Ascending aorta (tissue), 2 donors: ENCODE results near the gene CD2AP. TPM values are rescaled to one million over a fixed set of nuclear protein-coding genes. Genes with fewer than 3 reads are reported as not detected.

ENCODE experiments used
- DNase-seq, 2 donors: peaks; one replicate each; pipeline ENCODE4 v3.0.0-alpha.2; 2019; ENCODE audit warnings: low spot score in 2 of 2
- H3K27ac ChIP-seq, 2 donors: fragments of 200-600 bp; sonication (generic); one replicate each; pipeline ENCODE4 v1.5.1; 2016 to 2017; ENCODE audit warnings: mild to moderate bottlenecking in 1 of 2
- H3K27me3 ChIP-seq: fragments of 200-600 bp; sonication (generic); one replicate; pipeline ENCODE4 v1.5.1; 2017
- H3K36me3 ChIP-seq, 2 donors: fragments of 200-600 bp; sonication (generic); one replicate each; pipeline ENCODE4 v1.5.1; 2016
- H3K4me1 ChIP-seq, 2 donors: fragments of 200-600 bp; sonication (generic); one replicate each; pipeline ENCODE4 v1.5.1; 2016 to 2017; ENCODE audit warnings: mild to moderate bottlenecking in 1 of 2
- H3K4me3 ChIP-seq, 2 donors: fragments of 200-600 bp; sonication (generic); one replicate each; pipeline ENCODE4 v1.5.1; 2016 to 2017; ENCODE audit warnings: mild to moderate bottlenecking in 1 of 2
- H3K9me3 ChIP-seq, 2 donors: fragments of 200-600 bp; sonication (generic); one replicate each; pipeline ENCODE4 v1.5.1; 2016
- intact Hi-C: fragments of 100-400 bp; cut with DNase I; formaldehyde crosslinking; loops from one replicate; pipeline ENCODE4 v1.15.1; 2023
- total RNA-seq: library from RNA; depleted of rRNA; stranded (reverse); fragments of >200 nt; gene quantifications from one replicate; pipeline ENCODE4 v1.1.0, GENCODE V29; 2016
- TF ChIP-seq, protein P1 (sequence below), 3 experiments: fragments of 200-600 bp in 2 of 3; fragments of 450-650 bp in 1 of 3; sonication (generic) in 2 of 3; IDR thresholded peaks; one replicate each; pipeline ENCODE4 v1.5.1; 2016 to 2019; ENCODE audit warnings: antibody characterized with exemption in 3 of 3, mild to moderate bottlenecking in 1 of 3, moderate library complexity in 1 of 3

Gene CD2AP
- total RNA-seq, 1 donor from 2014 or later: 18.9 TPM

DNA sequence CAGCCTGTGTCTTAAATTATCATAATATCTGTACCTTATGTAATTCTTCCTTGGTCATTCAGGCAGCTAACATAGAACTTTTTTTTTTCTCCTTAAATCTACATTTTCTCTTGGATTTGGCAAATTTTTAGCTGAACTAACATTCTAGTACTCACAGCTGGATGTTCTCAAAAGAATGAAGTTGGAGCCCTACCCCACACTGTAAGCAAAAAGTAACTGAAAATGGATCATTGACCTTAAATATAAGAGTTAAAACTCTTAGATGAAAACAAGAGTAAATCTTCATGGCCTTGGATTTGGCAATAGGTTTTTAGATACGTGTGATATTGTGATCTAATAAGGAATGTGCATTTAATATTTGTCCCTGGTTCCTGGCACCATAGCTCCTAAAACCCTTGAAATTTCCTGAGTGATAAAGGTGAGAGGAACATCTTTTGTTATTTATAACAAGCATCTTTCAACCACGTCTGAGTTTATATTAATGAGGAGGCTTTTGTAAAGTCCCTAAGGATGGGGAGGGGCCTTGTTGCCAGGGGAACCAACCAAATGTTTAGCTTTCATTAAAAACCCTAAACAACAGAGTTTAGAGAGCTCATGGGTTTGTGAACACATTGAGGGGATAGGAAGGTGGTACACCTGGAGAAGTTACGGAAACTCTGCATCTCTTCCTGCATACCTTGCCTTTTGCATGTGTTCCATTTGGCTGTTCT, 114.7 kb downstream of the CD2AP start:
- intact Hi-C loops: no loop called here

DNA sequence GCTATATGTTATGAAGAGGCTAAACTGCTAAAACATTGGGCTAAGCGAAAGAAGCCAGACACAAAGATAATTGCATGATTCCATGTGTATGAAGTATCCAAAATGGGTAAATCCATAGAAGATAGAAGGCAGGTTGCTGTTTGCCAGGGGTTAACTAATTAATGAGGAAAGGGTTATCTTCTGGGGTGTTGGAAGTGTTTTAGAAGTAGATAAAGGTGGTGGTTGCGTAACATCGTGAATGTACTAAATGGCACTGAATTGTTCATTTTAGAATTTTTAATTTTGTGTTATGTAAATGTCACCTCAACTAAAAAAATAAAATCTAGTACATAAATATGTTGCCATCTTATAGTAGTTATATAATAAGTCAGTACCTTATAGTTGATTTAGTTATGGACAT, 116.4 kb downstream of the CD2AP start:
- intact Hi-C loops: no loop called here
- no peak overlapping the region for H3K27ac ChIP-seq
- peaks cover 17 to 26% of the 10 kb centered on the region in 2 donors for H3K36me3 ChIP-seq

More for the DNA sequence above, 114.7 kb downstream of the CD2AP start:
- Histone ChIP-seq H3K4me1 (no peaks in the 10 kb centered on the region), H3K4me3 (no peak overlapping the region), H3K9me3 (no peaks in the 10 kb centered on the region), H3K36me3 (peaks cover 16 to 21% of the 10 kb centered on the region in 2 donors), H3K27me3 (no peaks in the 10 kb centered on the region), H3K27ac (no peak overlapping the region)
- DNase-seq: no peak
- TF ChIP-seq, protein P1, sequence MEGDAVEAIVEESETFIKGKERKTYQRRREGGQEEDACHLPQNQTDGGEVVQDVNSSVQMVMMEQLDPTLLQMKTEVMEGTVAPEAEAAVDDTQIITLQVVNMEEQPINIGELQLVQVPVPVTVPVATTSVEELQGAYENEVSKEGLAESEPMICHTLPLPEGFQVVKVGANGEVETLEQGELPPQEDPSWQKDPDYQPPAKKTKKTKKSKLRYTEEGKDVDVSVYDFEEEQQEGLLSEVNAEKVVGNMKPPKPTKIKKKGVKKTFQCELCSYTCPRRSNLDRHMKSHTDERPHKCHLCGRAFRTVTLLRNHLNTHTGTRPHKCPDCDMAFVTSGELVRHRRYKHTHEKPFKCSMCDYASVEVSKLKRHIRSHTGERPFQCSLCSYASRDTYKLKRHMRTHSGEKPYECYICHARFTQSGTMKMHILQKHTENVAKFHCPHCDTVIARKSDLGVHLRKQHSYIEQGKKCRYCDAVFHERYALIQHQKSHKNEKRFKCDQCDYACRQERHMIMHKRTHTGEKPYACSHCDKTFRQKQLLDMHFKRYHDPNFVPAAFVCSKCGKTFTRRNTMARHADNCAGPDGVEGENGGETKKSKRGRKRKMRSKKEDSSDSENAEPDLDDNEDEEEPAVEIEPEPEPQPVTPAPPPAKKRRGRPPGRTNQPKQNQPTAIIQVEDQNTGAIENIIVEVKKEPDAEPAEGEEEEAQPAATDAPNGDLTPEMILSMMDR (IDR thresholded peaks at IDR 0.05): no peak

GRCh38 chr6:47595785-47596184, 118.2 kb downstream of the CD2AP start:
- no peak overlapping the region for H3K27ac ChIP-seq
- no peak overlapping the region for H3K4me3 ChIP-seq
- H3K36me3 ChIP-seq: peaks cover 17 to 26% of the 10 kb centered on the region in 2 donors
- DNase-seq: no peak
- intact Hi-C loops: no loop called here
- TF ChIP-seq, protein P1 (IDR thresholded peaks at IDR 0.05): no peak
- no peaks in the 10 kb centered on the region for H3K4me1 ChIP-seq
- H3K9me3 ChIP-seq: no peaks in the 10 kb centered on the region
- no peaks in the 10 kb centered on the region for H3K27me3 ChIP-seq

More for the DNA sequence above, 116.4 kb downstream of the CD2AP start:
- TF ChIP-seq, protein P1 (IDR thresholded peaks at IDR 0.05): no peak
- no peak for DNase-seq
- no peaks in the 10 kb centered on the region for H3K4me1 ChIP-seq
- H3K4me3 ChIP-seq: no peak overlapping the region
- H3K27me3 ChIP-seq: no peaks in the 10 kb centered on the region
- H3K9me3 ChIP-seq: no peaks in the 10 kb centered on the region

- Histone ChIP-seq H3K27ac (no peak overlapping the region), H3K36me3 (peaks cover 17 to 26% of the 10 kb centered on the region in 2 donors), H3K9me3 (no peaks in the 10 kb centered on the region), H3K4me1 (no peaks in the 10 kb centered on the region), H3K27me3 (no peaks in the 10 kb centered on the region), H3K4me3 (no peak overlapping the region)
- intact Hi-C loops: no loop called here
- TF ChIP-seq, protein P1 (IDR thresholded peaks at IDR 0.05): no peak
- no peak for DNase-seq
Observed at GRCh38 chr6:47598367-47598766, 120.8 kb downstream of the CD2AP start.

- Histone ChIP-seq H3K4me3 (no peak overlapping the region), H3K9me3 (no peaks in the 10 kb centered on the region), H3K36me3 (peaks cover 17 to 26% of the 10 kb centered on the region in 2 donors), H3K4me1 (peaks cover 0 to 5% of the 10 kb centered on the region in 2 donors), H3K27ac (no peak overlapping the region), H3K27me3 (no peaks in the 10 kb centered on the region)
- intact Hi-C loops: no loop called here
- DNase-seq: no peak
- TF ChIP-seq, protein P1 (IDR thresholded peaks at IDR 0.05): no peak
Observed at GRCh38 chr6:47599512-47599911, 121.9 kb downstream of the CD2AP start.
